Esophagus (tissue), 2 donors: Measurements from ENCODE around the gene PSMD2. TPM values are rescaled to one million over a fixed set of nuclear protein-coding genes. Genes with fewer than 3 reads are reported as not detected.

ENCODE experiments used
- H3K27ac ChIP-seq, 2 donors: one replicate each; pipeline ENCODE4 v1.5.1; 2013; ENCODE audit warnings: low read depth in 2 of 2, mild to moderate bottlenecking in 2 of 2, inconsistent platforms in 1 of 2, low read length in 1 of 2, moderate library complexity in 1 of 2
- H3K27me3 ChIP-seq, 2 donors: one replicate each; pipeline ENCODE4 v1.6.1; 2013; ENCODE audit warnings: low read length in 2 of 2, control low read depth in 1 of 2, mild to moderate bottlenecking in 1 of 2; ENCODE audit not compliant: insufficient read depth in 2 of 2, control insufficient read depth in 1 of 2
- H3K36me3 ChIP-seq, 2 donors: one replicate each; pipeline ENCODE4 v1.6.1; 2013; ENCODE audit warnings: low read length in 1 of 2; ENCODE audit not compliant: control insufficient read depth in 2 of 2, insufficient read depth in 2 of 2
- H3K4me1 ChIP-seq, 2 donors: one replicate each; pipeline ENCODE4 v1.6.1; 2013; ENCODE audit warnings: low read length in 1 of 2; ENCODE audit not compliant: control insufficient read depth in 2 of 2, insufficient read depth in 2 of 2
- H3K4me3 ChIP-seq, 2 donors: one replicate each; pipeline ENCODE4 v1.5.1; 2013; ENCODE audit warnings: low read length in 2 of 2, mild to moderate bottlenecking in 2 of 2, low read depth in 1 of 2, moderate library complexity in 1 of 2
- H3K9me3 ChIP-seq, 2 donors: one replicate each; pipeline ENCODE4 v1.6.1; 2013; ENCODE audit warnings: mild to moderate bottlenecking in 2 of 2, low read depth in 1 of 2, low read length in 1 of 2, moderate library complexity in 1 of 2; ENCODE audit not compliant: control insufficient read depth in 2 of 2, insufficient read depth in 1 of 2
- WGBS, 2 donors: extraction: QIAGEN DNeasy Blood & Tissue Kit; methylation state at CpG; one replicate each; pipeline ENCODE4 v1.1.7; 2013; 5-methylcytosine and 5-hydroxymethylcytosine counted together
- polyA plus RNA-seq, 2 donors: library from polyadenylated mRNA; stranded (reverse); fragments of 200-250 nt; gene quantifications; one replicate each; pipeline ENCODE4 v1.2.3, GENCODE V29; 2013
- donor health status: healthy with polysubstance abuse.
- donor health status: Bipolar disorder and iron deficiency.

The PSMD2 gene
- polyA plus RNA-seq, 2 donors = 50.1 to 156 TPM

GRCh38 chr3:184352149-184352785 lies 53.2 kb downstream of the PSMD2 start:
- WGBS, 2 donors = 49 to 51% methylated on average over 15 of the region's 15 CpGs
- Histone ChIP-seq H3K9me3 (no peaks in the 10 kb centered on the region), H3K36me3 (peaks cover 0 to 5% of the 10 kb centered on the region in 2 donors), H3K4me1 (peaks cover 2 to 7% of the 10 kb centered on the region in 2 donors), H3K27ac (no peak overlapping the region), H3K4me3 (no peak overlapping the region), H3K27me3 (no peaks in the 10 kb centered on the region)

DNA sequence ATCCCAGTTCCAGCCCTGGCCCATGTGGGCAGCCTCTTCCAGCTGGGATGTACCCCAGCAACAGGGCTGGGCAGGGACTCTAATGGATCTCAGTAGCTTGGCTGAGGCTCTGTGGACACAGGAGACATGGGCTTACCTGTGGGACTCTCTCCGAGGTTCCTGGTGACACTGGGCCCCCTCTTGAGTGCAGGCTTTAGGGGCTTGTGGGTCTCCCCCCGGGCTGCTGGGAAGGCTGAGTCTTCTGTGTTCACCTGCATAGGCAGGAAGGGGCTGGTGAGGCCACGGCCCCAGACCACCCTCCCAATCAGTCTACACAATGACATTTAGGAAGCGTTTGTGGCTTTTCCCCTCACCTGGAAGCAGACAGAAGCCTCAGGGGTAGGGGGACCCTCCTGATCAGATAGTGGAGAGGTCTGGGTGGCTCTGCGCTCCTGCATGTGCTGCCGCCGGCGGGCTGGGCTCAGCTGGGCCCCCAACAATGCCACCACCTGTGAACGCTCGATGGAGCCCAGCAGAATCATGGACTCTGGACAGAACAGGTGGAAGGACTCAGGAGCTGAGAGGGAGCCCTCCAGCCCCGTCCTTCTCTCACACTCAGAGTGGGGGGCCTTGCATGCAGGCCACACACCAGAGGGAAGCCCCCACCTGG lies 54.0 kb downstream of the PSMD2 start:
- H3K27me3 ChIP-seq = no peaks in the 10 kb centered on the region
- H3K36me3 ChIP-seq = peaks cover 0 to 9% of the 10 kb centered on the region in 2 donors
- 83 to 85% methylated on average over 11 of the region's 11 CpGs for WGBS, 2 donors
- no peaks in the 10 kb centered on the region for H3K9me3 ChIP-seq
- H3K4me3 ChIP-seq = no peak overlapping the region
- peaks cover 2 to 7% of the 10 kb centered on the region in 2 donors for H3K4me1 ChIP-seq
- H3K27ac ChIP-seq = no peak overlapping the region

GRCh38 chr3:184353546-184353941 lies 54.5 kb downstream of the PSMD2 start:
- Histone ChIP-seq H3K27me3 (no peaks in the 10 kb centered on the region), H3K4me1 (peaks cover 2 to 7% of the 10 kb centered on the region in 2 donors), H3K9me3 (no peaks in the 10 kb centered on the region), H3K36me3 (peaks cover 0 to 9% of the 10 kb centered on the region in 2 donors), H3K4me3 (no peak overlapping the region), H3K27ac (no peak overlapping the region)
- 93 to 94% methylated on average over 11 of the region's 11 CpGs for WGBS, 2 donors

DNA sequence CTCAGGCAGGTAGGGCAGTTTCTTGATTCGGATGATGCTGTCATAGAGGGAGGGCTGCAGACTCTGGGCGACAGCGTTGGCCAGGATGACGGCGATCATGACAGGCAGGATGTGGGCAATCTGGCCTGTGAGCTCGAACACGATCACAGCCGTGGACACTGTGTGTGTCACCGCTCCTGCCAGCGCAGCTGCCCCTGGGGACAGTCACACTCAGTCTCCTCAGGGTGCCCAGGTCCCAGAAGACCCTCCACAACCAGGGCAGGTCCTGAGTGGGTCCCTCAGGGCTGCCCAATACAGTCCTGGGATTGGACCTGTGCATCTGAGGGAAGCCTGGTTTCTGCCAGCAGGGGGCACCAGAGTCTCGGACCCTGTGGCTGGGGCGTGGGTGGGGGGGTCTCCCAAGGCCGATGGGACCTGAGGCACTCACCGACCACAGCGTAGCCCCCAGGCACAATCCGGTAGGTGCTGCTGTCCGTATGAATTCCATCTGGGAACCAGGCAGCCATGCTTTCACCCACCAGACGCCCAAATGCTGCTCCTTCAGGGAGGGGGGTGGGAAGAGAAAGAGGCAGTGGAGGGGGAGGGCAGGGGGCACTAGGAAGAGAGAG lies 55.2 kb downstream of the PSMD2 start:
- H3K36me3 ChIP-seq = peaks cover 0 to 9% of the 10 kb centered on the region in 2 donors
- H3K9me3 ChIP-seq = no peaks in the 10 kb centered on the region
- WGBS, 2 donors = 47 to 53% methylated on average over 18 of the region's 18 CpGs
- H3K4me3 ChIP-seq = no peak overlapping the region
- H3K27me3 ChIP-seq = no peaks in the 10 kb centered on the region
- H3K4me1 ChIP-seq = peaks cover 2 to 9% of the 10 kb centered on the region in 2 donors
- H3K27ac ChIP-seq = no peak overlapping the region

DNA sequence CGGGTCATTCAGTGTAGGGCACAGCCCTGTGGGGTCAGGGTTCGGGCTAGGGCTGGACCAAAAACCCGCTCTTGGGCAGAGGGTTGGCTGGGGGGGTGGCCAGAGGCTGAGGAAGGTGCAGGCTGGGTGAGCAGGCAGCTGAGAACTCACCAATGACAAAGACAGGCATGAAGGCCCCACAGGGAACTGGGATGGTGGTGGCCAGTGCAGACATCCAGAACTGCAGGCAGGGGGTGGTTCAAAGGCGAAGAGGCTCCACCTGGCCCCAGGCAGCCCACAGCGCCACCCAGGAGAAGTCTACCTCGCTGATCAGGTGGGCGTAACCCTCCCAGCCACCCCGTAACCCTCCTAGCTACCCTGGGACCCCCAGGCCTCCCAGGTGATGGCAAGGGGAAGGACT lies 55.7 kb downstream of the PSMD2 start:
- Histone ChIP-seq H3K27ac (no peak overlapping the region), H3K9me3 (no peaks in the 10 kb centered on the region), H3K4me3 (no peak overlapping the region), H3K36me3 (peaks cover 0 to 9% of the 10 kb centered on the region in 2 donors), H3K4me1 (peaks cover 2 to 9% of the 10 kb centered on the region in 2 donors), H3K27me3 (no peaks in the 10 kb centered on the region)
- 79 to 83% methylated on average over 8 of the region's 8 CpGs for WGBS, 2 donors

- peaks cover 2 to 9% of the 10 kb centered on the region in 2 donors for H3K4me1 ChIP-seq
- 83 to 86% methylated on average over 18 of the region's 18 CpGs for WGBS, 2 donors
- H3K36me3 ChIP-seq = peaks cover 0 to 9% of the 10 kb centered on the region in 2 donors
- no peaks in the 10 kb centered on the region for H3K27me3 ChIP-seq
- H3K27ac ChIP-seq = no peak overlapping the region
- H3K4me3 ChIP-seq = no peak overlapping the region
- no peaks in the 10 kb centered on the region for H3K9me3 ChIP-seq
These were observed 56.4 kb downstream of the PSMD2 start for GRCh38 chr3:184355261-184356040.

DNA sequence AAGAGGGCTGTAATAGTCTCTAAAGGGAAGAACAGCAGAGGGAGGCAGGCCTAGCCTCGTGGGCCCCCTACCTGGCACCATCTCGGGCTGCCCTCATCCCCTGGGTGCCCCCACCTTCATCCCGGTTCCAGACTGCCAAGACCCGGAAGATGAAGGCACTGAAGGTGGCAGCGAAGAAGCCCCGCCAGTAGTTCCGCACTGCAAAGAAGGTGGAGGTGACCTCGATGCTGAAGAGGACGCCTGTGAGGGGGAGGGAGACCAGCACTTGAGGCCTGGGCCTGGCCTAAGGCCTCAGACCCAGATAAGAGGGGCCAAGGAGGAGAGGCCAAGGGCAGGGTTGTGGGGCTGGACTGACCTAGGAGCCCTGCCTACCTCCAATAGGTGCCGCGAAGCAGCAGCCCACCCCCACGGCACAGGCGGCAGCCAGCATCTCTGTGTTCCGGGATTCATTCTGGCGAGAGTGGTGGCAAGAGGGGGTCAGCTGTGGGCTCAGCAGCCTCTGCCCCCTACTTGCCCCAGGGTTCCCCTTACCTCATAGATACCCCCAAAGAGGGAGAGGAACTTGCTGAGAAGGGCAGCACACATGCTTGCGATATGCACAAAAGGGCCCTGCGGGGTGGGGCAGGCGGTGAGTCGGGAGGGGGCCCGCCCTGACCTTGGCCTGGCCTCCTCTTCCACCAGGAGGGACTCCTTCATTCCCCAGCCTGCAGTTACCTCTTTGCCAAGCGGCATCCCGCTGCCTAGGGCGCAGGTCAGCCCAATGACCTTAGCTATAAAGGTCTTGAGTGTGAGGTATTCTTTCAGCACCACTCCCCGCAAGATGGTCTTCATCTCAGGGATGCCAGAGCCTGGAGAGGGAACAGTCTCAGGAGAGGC lies 58.4 kb downstream of the PSMD2 start:
- no peaks in the 10 kb centered on the region for H3K27me3 ChIP-seq
- peaks cover 0 to 9% of the 10 kb centered on the region in 2 donors for H3K36me3 ChIP-seq
- peaks cover 0 to 7% of the 10 kb centered on the region in 2 donors for H3K4me1 ChIP-seq
- no peak overlapping the region for H3K4me3 ChIP-seq
- no peak overlapping the region for H3K27ac ChIP-seq
- H3K9me3 ChIP-seq = no peaks in the 10 kb centered on the region
- whole genome bisulfite sequencing, 2 donors = 93 to 94% methylated on average over 24 of the region's 24 CpGs

GRCh38 chr3:184358124-184358767 lies 59.2 kb downstream of the PSMD2 start:
- no peaks in the 10 kb centered on the region for H3K27me3 ChIP-seq
- H3K27ac ChIP-seq = no peak overlapping the region
- H3K4me3 ChIP-seq = no peak overlapping the region
- H3K4me1 ChIP-seq = peaks cover 0 to 6% of the 10 kb centered on the region in 2 donors
- 91 to 93% methylated on average over 12 of the region's 12 CpGs for WGBS, 2 donors
- H3K36me3 ChIP-seq = peaks cover 0 to 9% of the 10 kb centered on the region in 2 donors
- H3K9me3 ChIP-seq = no peaks in the 10 kb centered on the region
